ENCODE measurements around the gene PTX3.

GRCh38 chr3:157472648-157473047, 36.0 kb downstream of the PTX3 start:
- TF ChIP-seq CTCF (IDR thresholded peaks at IDR 0.05) (no peak), POLR2A (IDR thresholded peaks at IDR 0.05) (no peak)

Measured in heart left ventricle (tissue), 13 donors.